Endodermal cell (in vitro differentiated cells): Measurements from ENCODE around the gene FAM13B. TPM values are rescaled to one million over a fixed set of nuclear protein-coding genes. Genes with fewer than 3 reads are reported as not detected.

ENCODE experiments used
- DNase-seq: peaks from one replicate; pipeline ENCODE4 v3.0.0-alpha.2; 2017
- H3K27ac ChIP-seq: 2 replicates; pipeline ENCODE4 v1.5.1; 2013; ENCODE audit warnings: mild to moderate bottlenecking, low read depth, low read length, moderate library complexity
- H3K27me3 ChIP-seq: 2 replicates; pipeline ENCODE4 v1.6.1; 2013; ENCODE audit warnings: mild to moderate bottlenecking, low read length, moderate library complexity; ENCODE audit not compliant: insufficient read depth, control insufficient read depth, poor library complexity, severe bottlenecking
- H3K36me3 ChIP-seq: 2 replicates; pipeline ENCODE4 v1.7.0; 2013; ENCODE audit warnings: mild to moderate bottlenecking, low read length, moderate library complexity; ENCODE audit not compliant: control insufficient read depth, insufficient read depth
- H3K4me1 ChIP-seq: one replicate; pipeline ENCODE4 v1.7.0; 2013; ENCODE audit warnings: low read length; ENCODE audit not compliant: control insufficient read depth, insufficient read depth
- H3K4me3 ChIP-seq: 2 replicates; pipeline ENCODE4 v1.5.1; 2013; ENCODE audit warnings: mild to moderate bottlenecking, low read length, moderate library complexity
- H3K9ac ChIP-seq: 2 replicates; pipeline ENCODE4 v1.6.1; 2013; ENCODE audit warnings: mild to moderate bottlenecking, low read length, moderate library complexity; ENCODE audit not compliant: poor library complexity, severe bottlenecking; ENCODE audit errors: extremely low read depth
- H3K9me3 ChIP-seq: 2 replicates; pipeline ENCODE4 v1.6.1; 2013; ENCODE audit warnings: mild to moderate bottlenecking, low read length, moderate library complexity; ENCODE audit not compliant: control insufficient read depth
- H3K27ac Mint-ChIP-seq: 2 replicates; pipeline ENCODE4 v1.8.0; 2020; ENCODE audit warnings: mixed read lengths
- H3K27me3 Mint-ChIP-seq: 2 replicates; pipeline ENCODE4 v1.8.0; 2021; ENCODE audit warnings: mild to moderate bottlenecking, mixed read lengths; ENCODE audit not compliant: insufficient read depth
- H3K36me3 Mint-ChIP-seq: 2 replicates; pipeline ENCODE4 v1.8.0; 2020; ENCODE audit warnings: low read depth, mixed read lengths
- H3K4me1 Mint-ChIP-seq: 2 replicates; pipeline ENCODE4 v1.8.0; 2020; ENCODE audit warnings: mixed read lengths
- H3K4me3 Mint-ChIP-seq: 2 replicates; pipeline ENCODE4 v1.8.0; 2020; ENCODE audit warnings: mild to moderate bottlenecking, moderate library complexity, mixed read lengths
- H3K9me3 Mint-ChIP-seq: 2 replicates; pipeline ENCODE4 v1.8.0; 2020; ENCODE audit warnings: mild to moderate bottlenecking, mixed read lengths
- CTCF ChIP-seq: fragments of 200-600 bp; sonication (generic); conservative IDR thresholded peaks from 2 replicates; pipeline ENCODE4 v1.5.0; 2021; ENCODE audit warnings: antibody characterized with exemption, mild to moderate bottlenecking
- WGBS, 2 experiments: methylation state at CpG; one replicate each; pipeline versions ENCODE4 v1.1.5 to v1.1.7; 2013; ENCODE audit warnings: missing lambda C conversion rate in 2 of 2, mixed read lengths in 1 of 2; ENCODE audit not compliant: insufficient coverage in 1 of 2, insufficient read length in 1 of 2; 5-methylcytosine and 5-hydroxymethylcytosine counted together
- total RNA-seq, 2 donors: library from RNA; stranded (reverse); fragmentation: NEBNext Ultra II Directional in 1 of 2; extraction: Animal tissue kit (Norgen Biotek cat#: 25700) in 1 of 2; gene quantifications; 2 replicates in 1 of 2; 3 replicates in 1 of 2; pipeline ENCODE4 v1.2.1, GENCODE V29; 2021

Gene FAM13B
- total RNA-seq, 2 donors from 2014 or later = 22.9 to 28.7 TPM

GRCh38 chr5:137935190-137935589 is 97.7 kb downstream of the FAM13B start:
- H3K27me3 ChIP-seq = no peaks in the 10 kb centered on the region
- no peak overlapping the region for H3K4me3 ChIP-seq
- H3K27me3 Mint-ChIP-seq = no peaks in the 10 kb centered on the region
- H3K4me3 Mint-ChIP-seq = no peak overlapping the region
- no peak for TF ChIP-seq CTCF
- no peaks in the 10 kb centered on the region for H3K9me3 ChIP-seq
- H3K9me3 Mint-ChIP-seq = no peaks in the 10 kb centered on the region
- H3K9ac ChIP-seq = no peak overlapping the region
- no peaks in the 10 kb centered on the region for H3K4me1 ChIP-seq
- no peak overlapping the region for H3K27ac ChIP-seq
- 86 to 100% methylated on average over 1 of the region's 1 CpG for WGBS, 2 experiments
- peaks cover 28% of the 10 kb centered on the region for H3K36me3 Mint-ChIP-seq
- peaks cover 41% of the 10 kb centered on the region for H3K36me3 ChIP-seq
- H3K27ac Mint-ChIP-seq = no peak overlapping the region
- H3K4me1 Mint-ChIP-seq = peaks cover 10% of the 10 kb centered on the region
- DNase-seq = no peak

- H3K4me3 Mint-ChIP-seq = no peak overlapping the region
- peaks cover 16% of the 10 kb centered on the region for H3K36me3 Mint-ChIP-seq
- no peak for TF ChIP-seq CTCF
- H3K4me1 Mint-ChIP-seq = peaks cover 2% of the 10 kb centered on the region
- Histone ChIP-seq H3K36me3 (peaks cover 27% of the 10 kb centered on the region), H3K27ac (no peak overlapping the region), H3K4me3 (no peak overlapping the region), H3K27me3 (no peaks in the 10 kb centered on the region), H3K9ac (no peak overlapping the region), H3K4me1 (no peaks in the 10 kb centered on the region), H3K9me3 (no peaks in the 10 kb centered on the region)
- H3K27me3 Mint-ChIP-seq = no peaks in the 10 kb centered on the region
- H3K9me3 Mint-ChIP-seq = no peaks in the 10 kb centered on the region
- DNase-seq = no peak
- 89 to 90% methylated on average over 3 of the region's 3 CpGs for WGBS, 2 experiments
- no peak overlapping the region for H3K27ac Mint-ChIP-seq
Measured at GRCh38 chr5:137933491-137933911, 99.4 kb downstream of the FAM13B start.

- no peaks in the 10 kb centered on the region for H3K27me3 Mint-ChIP-seq
- no peak overlapping the region for H3K27ac ChIP-seq
- peaks cover 2% of the 10 kb centered on the region for H3K4me1 Mint-ChIP-seq
- no peak for DNase-seq
- H3K27ac Mint-ChIP-seq = no peak overlapping the region
- WGBS, 2 experiments = 81 to 90% methylated on average over 2 to 3 of the region's 3 CpGs
- H3K36me3 ChIP-seq = peaks cover 24% of the 10 kb centered on the region
- no peaks in the 10 kb centered on the region for H3K27me3 ChIP-seq
- no peaks in the 10 kb centered on the region for H3K4me1 ChIP-seq
- H3K9ac ChIP-seq = no peak overlapping the region
- H3K36me3 Mint-ChIP-seq = peaks cover 16% of the 10 kb centered on the region
- H3K9me3 ChIP-seq = no peaks in the 10 kb centered on the region
- no peak overlapping the region for H3K4me3 ChIP-seq
- no peak overlapping the region for H3K4me3 Mint-ChIP-seq
- TF ChIP-seq CTCF = no peak
- no peaks in the 10 kb centered on the region for H3K9me3 Mint-ChIP-seq
Measured at GRCh38 chr5:137932800-137933199, 100.1 kb downstream of the FAM13B start.
